Measurements from ENCODE around the gene USP6NL.
A peak's percentile ranks its signal among the peaks of the same experiment; 100 is the strongest.

USP6NL gene

GRCh38 chr10:11611248-11612020, at the start of gene USP6NL:
Gene USP6NL, minus strand, starts transcription at chr10:11611650. Its CDS starts 14,016 bp downstream, at chr10:11597634.
- peak; percentile 91 for DNase-seq (ENCODE audit: low spot score)

GRCh38 chr10:11658801-11659368, 47.4 kb upstream of the USP6NL start:
- TF ChIP-seq, protein P1, sequence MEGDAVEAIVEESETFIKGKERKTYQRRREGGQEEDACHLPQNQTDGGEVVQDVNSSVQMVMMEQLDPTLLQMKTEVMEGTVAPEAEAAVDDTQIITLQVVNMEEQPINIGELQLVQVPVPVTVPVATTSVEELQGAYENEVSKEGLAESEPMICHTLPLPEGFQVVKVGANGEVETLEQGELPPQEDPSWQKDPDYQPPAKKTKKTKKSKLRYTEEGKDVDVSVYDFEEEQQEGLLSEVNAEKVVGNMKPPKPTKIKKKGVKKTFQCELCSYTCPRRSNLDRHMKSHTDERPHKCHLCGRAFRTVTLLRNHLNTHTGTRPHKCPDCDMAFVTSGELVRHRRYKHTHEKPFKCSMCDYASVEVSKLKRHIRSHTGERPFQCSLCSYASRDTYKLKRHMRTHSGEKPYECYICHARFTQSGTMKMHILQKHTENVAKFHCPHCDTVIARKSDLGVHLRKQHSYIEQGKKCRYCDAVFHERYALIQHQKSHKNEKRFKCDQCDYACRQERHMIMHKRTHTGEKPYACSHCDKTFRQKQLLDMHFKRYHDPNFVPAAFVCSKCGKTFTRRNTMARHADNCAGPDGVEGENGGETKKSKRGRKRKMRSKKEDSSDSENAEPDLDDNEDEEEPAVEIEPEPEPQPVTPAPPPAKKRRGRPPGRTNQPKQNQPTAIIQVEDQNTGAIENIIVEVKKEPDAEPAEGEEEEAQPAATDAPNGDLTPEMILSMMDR (IDR thresholded peaks at IDR 0.05; ENCODE audit: extremely low read depth, missing control alignments): no peak
- DNase-seq (ENCODE audit: low spot score): no peak

More at GRCh38 chr10:11611248-11612020, at the start of gene USP6NL:
- TF ChIP-seq, protein P1 (IDR thresholded peaks at IDR 0.05; ENCODE audit: extremely low read depth, missing control alignments): no peak

GRCh38 chr10:11655836-11656235, 44.4 kb upstream of the USP6NL start:
- TF ChIP-seq, protein P1 (IDR thresholded peaks at IDR 0.05; ENCODE audit: extremely low read depth, missing control alignments): no peak
- DNase-seq (ENCODE audit: low spot score): no peak

GRCh38 chr10:11654659-11655058, 43.2 kb upstream of the USP6NL start:
- DNase-seq (ENCODE audit: low spot score): no peak
- TF ChIP-seq, protein P1 (IDR thresholded peaks at IDR 0.05; ENCODE audit: extremely low read depth, missing control alignments): no peak

DNA sequence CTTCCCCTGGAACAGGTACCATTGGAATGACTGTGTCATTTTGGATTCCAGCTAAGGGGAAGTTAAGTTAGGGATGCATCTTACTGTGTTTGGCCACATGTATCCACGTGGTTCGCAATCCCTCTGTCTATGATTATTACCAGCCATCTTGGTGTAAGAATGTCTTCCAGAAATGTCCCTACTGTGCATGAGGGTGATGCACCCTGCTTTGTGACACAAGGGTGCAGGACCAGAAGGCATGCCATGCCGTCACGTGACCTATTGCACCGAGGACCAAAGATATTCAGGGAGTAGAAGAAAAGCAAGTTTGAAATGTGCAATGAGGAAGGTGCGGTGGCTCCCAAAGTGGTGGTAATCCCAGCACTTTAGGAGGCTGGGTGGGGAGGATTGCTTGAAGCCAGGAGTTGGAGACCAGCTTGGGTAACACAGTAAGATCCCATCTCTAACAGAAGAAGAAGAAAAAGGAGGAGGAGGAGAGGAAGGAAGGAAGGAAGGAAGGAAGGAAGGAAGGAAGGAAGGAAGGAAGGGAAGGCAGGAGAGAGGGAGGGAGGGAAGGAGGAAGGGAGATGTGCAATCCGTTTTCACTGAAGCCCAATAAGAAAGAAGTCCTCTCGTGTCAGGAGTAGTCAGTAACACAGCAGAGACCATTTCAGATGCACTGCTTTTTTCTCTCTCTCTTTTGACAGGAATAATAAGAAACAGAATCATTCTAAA, 42.5 kb upstream of the USP6NL start:
- no peak for DNase-seq (ENCODE audit: low spot score)

GRCh38 chr10:11647676-11648075, 36.2 kb upstream of the USP6NL start:
- no peak for DNase-seq (ENCODE audit: low spot score)
- TF ChIP-seq, protein P1 (IDR thresholded peaks at IDR 0.05; ENCODE audit: extremely low read depth, missing control alignments): no peak

More for the DNA sequence above, 42.5 kb upstream of the USP6NL start:
- TF ChIP-seq, protein P1 (IDR thresholded peaks at IDR 0.05; ENCODE audit: extremely low read depth, missing control alignments): no peak

- TF ChIP-seq, protein P1 (IDR thresholded peaks at IDR 0.05; ENCODE audit: extremely low read depth, missing control alignments): no peak
- DNase-seq (ENCODE audit: low spot score): no peak
Observed at GRCh38 chr10:11646450-11646849, 35.0 kb upstream of the USP6NL start.
